ENCODE measurements around the gene KCNG1. TPM values are rescaled to one million over a fixed set of nuclear protein-coding genes. Genes with fewer than 3 reads are reported as not detected.

Gene KCNG1
- polyA plus RNA-seq, 1 donor from 2014 or later, result 1.7 TPM

GRCh38 chr20:51036226-51036625 is 13.3 kb upstream of the KCNG1 start:
- no peaks in the 10 kb centered on the region for H4K20me1 ChIP-seq (ENCODE audit: insufficient read depth)
- no peaks in the 10 kb centered on the region for H3K9me3 ChIP-seq (ENCODE audit: low read length)
- H2AFZ ChIP-seq (ENCODE audit: low read depth, low read length), result no peak overlapping the region
- no peak overlapping the region for H3K4me2 ChIP-seq (ENCODE audit: low read length)
- no peaks in the 10 kb centered on the region for H3K27me3 ChIP-seq (ENCODE audit: insufficient read depth, low read depth, low read length)
- no peaks in the 10 kb centered on the region for H3K36me3 ChIP-seq (ENCODE audit: insufficient read depth, low read length)
- no peak overlapping the region for H3K4me3 ChIP-seq (ENCODE audit: low read length)
- TF ChIP-seq MXI1 (conservative IDR thresholded peaks at IDR 0.05; ENCODE audit: poor library complexity, severe bottlenecking) (no peak), EP300 (conservative IDR thresholded peaks at IDR 0.05; ENCODE audit: poor library complexity, severe bottlenecking) (no peak), RAD21 (conservative IDR thresholded peaks at IDR 0.05) (no peak), EZH2 (IDR thresholded peaks at IDR 0.05; ENCODE audit: borderline replicate concordance, insufficient read depth, low read length, poor library complexity, severe bottlenecking) (no peak), REST (IDR thresholded peaks at IDR 0.05; ENCODE audit: borderline replicate concordance) (no peak), SMC3 (conservative IDR thresholded peaks at IDR 0.05; ENCODE audit: poor library complexity) (no peak), POLR2AphosphoS5 (IDR thresholded peaks at IDR 0.05) (no peak), TAF1 (IDR thresholded peaks at IDR 0.05; ENCODE audit: low read depth) (no peak), CTCF (IDR thresholded peaks at IDR 0.05; ENCODE audit: poor library complexity, severe bottlenecking) (no peak)
- H3K27ac ChIP-seq (ENCODE audit: low read length), result no peak overlapping the region
- no peaks in the 10 kb centered on the region for H3F3A ChIP-seq (ENCODE audit: insufficient read depth, low read length, poor library complexity, severe bottlenecking)
- no peak overlapping the region for H3K9ac ChIP-seq (ENCODE audit: low read length)
- no peaks in the 10 kb centered on the region for H3K79me2 ChIP-seq (replicated peaks; ENCODE audit: insufficient read depth, low read length)
- no peaks in the 10 kb centered on the region for H3K9me2 ChIP-seq (ENCODE audit: insufficient read depth, low read length)

- Histone ChIP-seq H3K4me2 (ENCODE audit: low read length) (no peak overlapping the region), H3K79me2 (replicated peaks; ENCODE audit: insufficient read depth, low read length) (no peaks in the 10 kb centered on the region), H3K27ac (ENCODE audit: low read length) (no peak overlapping the region), H3K27me3 (ENCODE audit: insufficient read depth, low read depth, low read length) (no peaks in the 10 kb centered on the region), H4K20me1 (ENCODE audit: insufficient read depth) (no peaks in the 10 kb centered on the region), H3K36me3 (ENCODE audit: insufficient read depth, low read length) (no peaks in the 10 kb centered on the region), H3K4me3 (ENCODE audit: low read length) (no peak overlapping the region), H3F3A (ENCODE audit: insufficient read depth, low read length, poor library complexity, severe bottlenecking) (no peaks in the 10 kb centered on the region), H3K9me3 (ENCODE audit: low read length) (no peaks in the 10 kb centered on the region), H3K9ac (ENCODE audit: low read length) (no peak overlapping the region), H2AFZ (ENCODE audit: low read depth, low read length) (no peak overlapping the region), H3K9me2 (ENCODE audit: insufficient read depth, low read length) (no peaks in the 10 kb centered on the region)
- no peak for TF ChIP-seq CTCF (IDR thresholded peaks at IDR 0.05; ENCODE audit: poor library complexity, severe bottlenecking)
- no peak for TF ChIP-seq EP300 (conservative IDR thresholded peaks at IDR 0.05; ENCODE audit: poor library complexity, severe bottlenecking)
- no peak for TF ChIP-seq TAF1 (IDR thresholded peaks at IDR 0.05; ENCODE audit: low read depth)
- TF ChIP-seq MXI1 (conservative IDR thresholded peaks at IDR 0.05; ENCODE audit: poor library complexity, severe bottlenecking), result no peak
- no peak for TF ChIP-seq REST (IDR thresholded peaks at IDR 0.05; ENCODE audit: borderline replicate concordance)
- no peak for TF ChIP-seq RAD21 (conservative IDR thresholded peaks at IDR 0.05)
- no peak for TF ChIP-seq POLR2AphosphoS5 (IDR thresholded peaks at IDR 0.05)
- no peak for TF ChIP-seq EZH2 (IDR thresholded peaks at IDR 0.05; ENCODE audit: borderline replicate concordance, insufficient read depth, low read length, poor library complexity, severe bottlenecking)
- no peak for TF ChIP-seq SMC3 (conservative IDR thresholded peaks at IDR 0.05; ENCODE audit: poor library complexity)
Measured at GRCh38 chr20:51034988-51035656, 12.2 kb upstream of the KCNG1 start.

Data from neural cell (in vitro differentiated cells).